Neural cell (in vitro differentiated cells): Measurements from ENCODE around the gene KIF5C. TPM values are rescaled to one million over a fixed set of nuclear protein-coding genes. Genes with fewer than 3 reads are reported as not detected.

Experiments
- H2AFZ ChIP-seq: fragments of 200-600, 300-800 bp; sonication (generic), shearing (Covaris generic); 2 replicates; pipeline ENCODE4 v1.6.0; 2014; ENCODE audit warnings: low read depth, mild to moderate bottlenecking, antibody characterized with exemption, low read length, moderate library complexity
- H3F3A ChIP-seq: fragments of 200-600 bp; shearing (Covaris generic); 2 replicates; pipeline ENCODE4 v1.6.1; 2016; ENCODE audit warnings: mild to moderate bottlenecking, moderate library complexity, mixed read lengths, antibody characterized with exemption, low read length; ENCODE audit not compliant: insufficient read depth, poor library complexity, severe bottlenecking
- H3K27ac ChIP-seq: fragments of 200-600, 300-800 bp; sonication (generic), shearing (Covaris generic); 2 replicates; pipeline ENCODE4 v1.5.1; 2014; ENCODE audit warnings: mild to moderate bottlenecking, low read length, moderate library complexity
- H3K27me3 ChIP-seq: fragments of 300-800, 200-600 bp; sonication (generic), shearing (Covaris generic); 2 replicates; pipeline ENCODE4 v1.6.0; 2014; ENCODE audit warnings: mild to moderate bottlenecking, low read depth, low read length, moderate library complexity; ENCODE audit not compliant: insufficient read depth
- H3K36me3 ChIP-seq: fragments of 300-800, 200-600 bp; sonication (generic), shearing (Covaris generic); 2 replicates; pipeline ENCODE4 v1.5.1; 2014; ENCODE audit warnings: mild to moderate bottlenecking, antibody characterized with exemption, low read length, moderate library complexity; ENCODE audit not compliant: insufficient read depth
- H3K4me2 ChIP-seq: fragments of 300-800, 200-600 bp; sonication (generic), shearing (Covaris generic); 2 replicates; pipeline ENCODE4 v1.6.0; 2014; ENCODE audit warnings: mild to moderate bottlenecking, low read length
- H3K4me3 ChIP-seq: fragments of 300-800, 200-600 bp; sonication (generic), shearing (Covaris generic); 2 replicates; pipeline ENCODE4 v1.5.1; 2014; ENCODE audit warnings: mild to moderate bottlenecking, low read length, moderate library complexity
- H3K79me2 ChIP-seq: fragments of 200-600 bp; shearing (Covaris generic); replicated peaks from 2 replicates; pipeline ENCODE4 v1.6.0; 2014; ENCODE audit warnings: mild to moderate bottlenecking, low read length, moderate library complexity; ENCODE audit not compliant: insufficient read depth
- H3K9ac ChIP-seq: fragments of 300-800, 200-600 bp; sonication (generic), shearing (Covaris generic); 2 replicates; pipeline ENCODE4 v1.6.1; 2016; ENCODE audit warnings: mild to moderate bottlenecking, low read length, mixed read lengths
- H3K9me2 ChIP-seq: fragments of 200-600 bp; shearing (Covaris generic); 2 replicates; pipeline ENCODE4 v1.6.1; 2016; ENCODE audit warnings: mild to moderate bottlenecking, low read length, mixed read lengths; ENCODE audit not compliant: insufficient read depth
- H3K9me3 ChIP-seq: fragments of 200-600, 300-800 bp; sonication (generic), shearing (Covaris generic); 2 replicates; pipeline ENCODE4 v1.6.1; 2016; ENCODE audit warnings: mild to moderate bottlenecking, mixed run types, low read length, moderate library complexity, mixed read lengths
- H4K20me1 ChIP-seq: fragments of 200-600 bp; shearing (Covaris generic); 2 replicates; pipeline ENCODE4 v1.6.1; 2016; ENCODE audit warnings: mild to moderate bottlenecking, mixed run types; ENCODE audit not compliant: insufficient read depth
- EP300 ChIP-seq: fragments of 450-650 bp; conservative IDR thresholded peaks from 2 replicates; pipeline ENCODE4 v1.6.1; 2014; ENCODE audit warnings: antibody characterized with exemption, mild to moderate bottlenecking, moderate library complexity; ENCODE audit not compliant: poor library complexity, severe bottlenecking
- EZH2 ChIP-seq: fragments of 200-600, 300-800 bp; shearing (Covaris generic), sonication (generic); IDR thresholded peaks from 2 replicates; pipeline ENCODE4 v1.6.1; 2014; ENCODE audit warnings: antibody characterized with exemption, low read length, borderline replicate concordance, mild to moderate bottlenecking; ENCODE audit not compliant: insufficient read depth, poor library complexity, severe bottlenecking
- MXI1 ChIP-seq: fragments of 450-650 bp; conservative IDR thresholded peaks from 2 replicates; pipeline ENCODE4 v1.6.1; 2014; ENCODE audit warnings: antibody characterized with exemption, mild to moderate bottlenecking; ENCODE audit not compliant: poor library complexity, severe bottlenecking
- POLR2AphosphoS5 ChIP-seq: IDR thresholded peaks from 2 replicates; pipeline ENCODE4 v1.6.1; 2012
- RAD21 ChIP-seq: fragments of 450-650 bp; conservative IDR thresholded peaks from 2 replicates; pipeline ENCODE4 v1.6.1; 2014; ENCODE audit warnings: antibody characterized with exemption, mild to moderate bottlenecking, moderate library complexity
- SMC3 ChIP-seq: fragments of 450-650 bp; conservative IDR thresholded peaks from 2 replicates; pipeline ENCODE4 v1.6.1; 2014; ENCODE audit warnings: antibody characterized with exemption, mild to moderate bottlenecking, moderate library complexity; ENCODE audit not compliant: poor library complexity
- TAF1 ChIP-seq: IDR thresholded peaks from 2 replicates; pipeline ENCODE4 v1.6.1; 2012; ENCODE audit warnings: low read depth
- polyA plus RNA-seq: library from polyadenylated mRNA; depleted of rRNA; stranded (reverse); fragments of >200 nt; gene quantifications from 2 replicates; pipeline ENCODE4 v1.2.3, GENCODE V29; 2014
- TF ChIP-seq, protein P1 (sequence below): fragments of 450-650 bp; IDR thresholded peaks from 2 replicates; pipeline ENCODE4 v1.5.1; 2014; ENCODE audit warnings: antibody characterized with exemption, mild to moderate bottlenecking, moderate library complexity; ENCODE audit not compliant: poor library complexity, severe bottlenecking
- TF ChIP-seq, protein P2 (sequence below): IDR thresholded peaks from 2 replicates; pipeline ENCODE4 v1.6.1; 2012; ENCODE audit warnings: borderline replicate concordance

Gene KIF5C
- polyA plus RNA-seq, 1 donor from 2014 or later, result 527 TPM

DNA sequence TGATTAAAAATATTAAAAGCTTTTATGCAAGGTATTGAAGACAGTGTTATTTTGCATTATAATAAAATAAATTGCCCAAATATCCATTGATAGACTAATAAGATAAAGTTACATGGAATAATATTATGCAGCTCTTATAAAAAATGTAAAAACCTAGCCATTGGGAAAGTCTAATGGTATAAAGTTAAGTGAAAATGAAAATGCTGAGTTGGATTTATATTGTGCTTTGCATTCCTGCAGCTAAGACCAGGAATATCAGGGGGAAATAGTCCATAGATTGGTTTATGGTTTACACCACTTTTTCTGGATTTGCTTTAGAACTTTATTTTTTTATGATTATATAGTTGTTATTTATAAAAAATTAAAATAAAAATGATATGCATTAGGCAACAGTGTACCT lies 117.4 kb downstream of the KIF5C start:
- H3K9me3 ChIP-seq, result no peaks in the 10 kb centered on the region
- no peak overlapping the region for H2AFZ ChIP-seq
- no peaks in the 10 kb centered on the region for H3K27me3 ChIP-seq
- H3K9me2 ChIP-seq, result no peaks in the 10 kb centered on the region
- TF ChIP-seq POLR2AphosphoS5 (no peak), EZH2 (no peak), MXI1 (no peak), RAD21 (no peak), TAF1 (no peak), EP300 (no peak), SMC3 (no peak)
- TF ChIP-seq, protein P1, sequence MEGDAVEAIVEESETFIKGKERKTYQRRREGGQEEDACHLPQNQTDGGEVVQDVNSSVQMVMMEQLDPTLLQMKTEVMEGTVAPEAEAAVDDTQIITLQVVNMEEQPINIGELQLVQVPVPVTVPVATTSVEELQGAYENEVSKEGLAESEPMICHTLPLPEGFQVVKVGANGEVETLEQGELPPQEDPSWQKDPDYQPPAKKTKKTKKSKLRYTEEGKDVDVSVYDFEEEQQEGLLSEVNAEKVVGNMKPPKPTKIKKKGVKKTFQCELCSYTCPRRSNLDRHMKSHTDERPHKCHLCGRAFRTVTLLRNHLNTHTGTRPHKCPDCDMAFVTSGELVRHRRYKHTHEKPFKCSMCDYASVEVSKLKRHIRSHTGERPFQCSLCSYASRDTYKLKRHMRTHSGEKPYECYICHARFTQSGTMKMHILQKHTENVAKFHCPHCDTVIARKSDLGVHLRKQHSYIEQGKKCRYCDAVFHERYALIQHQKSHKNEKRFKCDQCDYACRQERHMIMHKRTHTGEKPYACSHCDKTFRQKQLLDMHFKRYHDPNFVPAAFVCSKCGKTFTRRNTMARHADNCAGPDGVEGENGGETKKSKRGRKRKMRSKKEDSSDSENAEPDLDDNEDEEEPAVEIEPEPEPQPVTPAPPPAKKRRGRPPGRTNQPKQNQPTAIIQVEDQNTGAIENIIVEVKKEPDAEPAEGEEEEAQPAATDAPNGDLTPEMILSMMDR, result no peak
- TF ChIP-seq, protein P2, sequence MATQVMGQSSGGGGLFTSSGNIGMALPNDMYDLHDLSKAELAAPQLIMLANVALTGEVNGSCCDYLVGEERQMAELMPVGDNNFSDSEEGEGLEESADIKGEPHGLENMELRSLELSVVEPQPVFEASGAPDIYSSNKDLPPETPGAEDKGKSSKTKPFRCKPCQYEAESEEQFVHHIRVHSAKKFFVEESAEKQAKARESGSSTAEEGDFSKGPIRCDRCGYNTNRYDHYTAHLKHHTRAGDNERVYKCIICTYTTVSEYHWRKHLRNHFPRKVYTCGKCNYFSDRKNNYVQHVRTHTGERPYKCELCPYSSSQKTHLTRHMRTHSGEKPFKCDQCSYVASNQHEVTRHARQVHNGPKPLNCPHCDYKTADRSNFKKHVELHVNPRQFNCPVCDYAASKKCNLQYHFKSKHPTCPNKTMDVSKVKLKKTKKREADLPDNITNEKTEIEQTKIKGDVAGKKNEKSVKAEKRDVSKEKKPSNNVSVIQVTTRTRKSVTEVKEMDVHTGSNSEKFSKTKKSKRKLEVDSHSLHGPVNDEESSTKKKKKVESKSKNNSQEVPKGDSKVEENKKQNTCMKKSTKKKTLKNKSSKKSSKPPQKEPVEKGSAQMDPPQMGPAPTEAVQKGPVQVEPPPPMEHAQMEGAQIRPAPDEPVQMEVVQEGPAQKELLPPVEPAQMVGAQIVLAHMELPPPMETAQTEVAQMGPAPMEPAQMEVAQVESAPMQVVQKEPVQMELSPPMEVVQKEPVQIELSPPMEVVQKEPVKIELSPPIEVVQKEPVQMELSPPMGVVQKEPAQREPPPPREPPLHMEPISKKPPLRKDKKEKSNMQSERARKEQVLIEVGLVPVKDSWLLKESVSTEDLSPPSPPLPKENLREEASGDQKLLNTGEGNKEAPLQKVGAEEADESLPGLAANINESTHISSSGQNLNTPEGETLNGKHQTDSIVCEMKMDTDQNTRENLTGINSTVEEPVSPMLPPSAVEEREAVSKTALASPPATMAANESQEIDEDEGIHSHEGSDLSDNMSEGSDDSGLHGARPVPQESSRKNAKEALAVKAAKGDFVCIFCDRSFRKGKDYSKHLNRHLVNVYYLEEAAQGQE, result no peak
- H3F3A ChIP-seq, result no peaks in the 10 kb centered on the region
- no peak overlapping the region for H3K27ac ChIP-seq
- no peak overlapping the region for H3K4me3 ChIP-seq
- H3K79me2 ChIP-seq, result peaks cover 11% of the 10 kb centered on the region
- H4K20me1 ChIP-seq, result no peaks in the 10 kb centered on the region
- H3K9ac ChIP-seq, result no peak overlapping the region
- H3K36me3 ChIP-seq, result peaks cover 15% of the 10 kb centered on the region
- H3K4me2 ChIP-seq, result no peak overlapping the region

DNA sequence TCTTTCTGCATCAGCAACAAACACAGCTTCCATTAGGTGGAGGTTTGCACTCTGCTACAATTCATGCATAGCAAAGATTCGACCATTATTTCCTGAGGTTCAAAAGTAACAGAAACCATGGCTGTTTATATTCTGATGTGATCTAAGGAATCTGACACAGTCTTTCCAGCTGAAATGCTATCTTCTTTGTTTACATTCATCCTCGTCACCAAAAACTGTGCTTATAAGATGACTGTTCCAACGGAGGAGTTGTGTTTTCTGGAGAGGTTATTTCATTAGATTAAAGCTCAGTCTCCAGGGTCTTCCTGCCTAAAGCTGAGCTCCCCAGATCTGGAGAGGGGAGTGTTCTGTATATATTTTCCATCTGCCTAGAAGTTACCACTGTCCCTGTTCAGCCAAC lies 118.3 kb downstream of the KIF5C start:
- H4K20me1 ChIP-seq, result no peaks in the 10 kb centered on the region
- peaks cover 14% of the 10 kb centered on the region for H3K36me3 ChIP-seq
- H3K4me2 ChIP-seq, result no peak overlapping the region

More for the DNA sequence above, 118.3 kb downstream of the KIF5C start:
- H3F3A ChIP-seq, result no peaks in the 10 kb centered on the region
- H3K4me3 ChIP-seq, result no peak overlapping the region
- H3K27ac ChIP-seq, result no peak overlapping the region
- TF ChIP-seq POLR2AphosphoS5 (no peak), MXI1 (no peak), EZH2 (no peak), TAF1 (no peak), EP300 (no peak), RAD21 (no peak), SMC3 (no peak)
- TF ChIP-seq, protein P2, result no peak
- TF ChIP-seq, protein P1, result no peak
- H3K9ac ChIP-seq, result no peak overlapping the region
- no peak overlapping the region for H2AFZ ChIP-seq
- H3K9me3 ChIP-seq, result no peaks in the 10 kb centered on the region
- H3K27me3 ChIP-seq, result no peaks in the 10 kb centered on the region
- no peaks in the 10 kb centered on the region for H3K9me2 ChIP-seq
- H3K79me2 ChIP-seq, result peaks cover 8% of the 10 kb centered on the region
